Pancreas (tissue), 10 donors: ENCODE data around the gene PTPRK. TPM values are rescaled to one million over a fixed set of nuclear protein-coding genes. Genes with fewer than 3 reads are reported as not detected.

Experiments
- ATAC-seq, 4 donors: fragments of 200-7000 bp; cut with Tn5 transposase; one replicate each; pipeline versions ENCODE4 v1.8.0 to v1.9.1; 2020; ENCODE audit warnings: mild to moderate bottlenecking in 4 of 4, moderate library complexity in 4 of 4
- DNase-seq, 6 donors: peaks; one replicate each; pipeline ENCODE4 v3.0.0-alpha.2; 2020
- FAIRE-seq: peaks from 2 replicates; lab custom pipeline; 2012; peaks lifted over from hg19 to GRCh38; lab: Jason Lieb, UNC
- H3K27ac ChIP-seq, 4 donors: fragments of 200-600 bp; sonication (generic); 1 replicate in 3 of 4; 2 replicates in 1 of 4; pipeline versions ENCODE4 v1.5.0 to v1.8.0; 2020
- H3K27me3 ChIP-seq, 4 donors: fragments of 200-600 bp; one replicate each; pipeline ENCODE4 v1.8.0; 2021
- H3K36me3 ChIP-seq, 3 donors: fragments of 200-600 bp; sonication (generic) in 1 of 3; one replicate each; pipeline versions ENCODE4 v1.5.0 to v1.8.0; 2020 to 2021
- H3K4me1 ChIP-seq, 3 donors: fragments of 200-600 bp; one replicate each; pipeline ENCODE4 v1.8.0; 2021
- H3K4me3 ChIP-seq, 4 donors: fragments of 200-600 bp; sonication (generic) in 2 of 4; one replicate each; pipeline versions ENCODE4 v1.5.0 to v1.8.0; 2020 to 2021
- H3K9me3 ChIP-seq, 4 donors: fragments of 200-600 bp; one replicate each; pipeline ENCODE4 v1.8.0; 2021
- WGBS, 2 donors: extraction: QIAGEN DNeasy Blood & Tissue Kit; methylation state at CpG; one replicate each; pipeline ENCODE4 v1.1.7; 2013; 5-methylcytosine and 5-hydroxymethylcytosine counted together
- intact Hi-C, 3 donors: fragments of 100-400 bp; cut with DNase I; formaldehyde crosslinking; loops; one replicate each; pipeline versions ENCODE4 v1.11.1 to v1.14.2; 2022
- polyA plus RNA-seq, 2 donors: library from polyadenylated mRNA; stranded (reverse); fragments of 200-250 nt; gene quantifications; one replicate each; pipeline ENCODE4 v1.2.3, GENCODE V29; 2013
- total RNA-seq, 6 donors: library from RNA; stranded (reverse); fragmentation: NEBNext Ultra II Directional in 4 of 6; extraction: Animal tissue kit (Norgen Biotek cat#: 25700) in 4 of 6; gene quantifications; one replicate each; pipeline versions ENCODE4 v1.2.1 to v1.2.4, GENCODE V29; 2021 to 2023
- TF ChIP-seq, protein P1 (sequence below), 4 donors: fragments of 200-600 bp; sonication (generic) in 3 of 4; IDR thresholded peaks; one replicate each; pipeline versions ENCODE4 v1.5.0 to v1.8.0; 2021; ENCODE audit warnings: antibody characterized with exemption in 4 of 4
- donor health status: healthy with polysubstance abuse.
- donor health status: DM: no; HTN: no; CAD: no; lungs with moderate emphysema.
- donor health status: DM: no; HTN: no; CAD: no.
- donor health status: control.
- donor health status: control.
- donor health status: Bipolar disorder and iron deficiency.
- donor health status: DM: yes; HTN: yes; CAD: no.
- donor health status: DM: no; HTN: no; CAD: no.
- donor health status: DM: no; HTN: no; CAD: no.
- donor health status: DM: yes; HTN: yes; CAD: no.

PTPRK gene
- total and polyA plus RNA-seq, 8 donors: 10.5 to 72.7 (median 51.7) TPM

DNA sequence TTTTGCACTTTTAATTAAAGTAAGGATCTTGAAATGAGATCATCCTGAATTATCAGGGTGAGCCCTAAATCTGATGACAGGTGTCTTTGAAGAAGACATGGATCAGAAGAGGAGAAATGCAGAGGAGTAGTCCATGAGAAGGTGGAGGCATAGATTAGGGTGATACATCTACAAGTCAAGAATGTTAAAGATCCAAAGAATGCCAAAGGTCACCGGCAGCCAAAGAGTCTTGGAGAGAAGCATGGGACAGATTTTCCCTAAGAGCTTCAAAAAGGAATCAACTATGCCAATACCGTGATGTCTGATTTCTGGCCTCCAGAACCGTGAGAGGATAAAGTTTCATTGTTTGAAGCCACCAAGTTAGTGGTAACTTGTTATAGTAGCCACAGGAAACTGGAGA, 560.5 kb downstream of the PTPRK start:
- DNase-seq (no peak), FAIRE-seq (no peak), ATAC-seq (no peak)
- 72 to 83% methylated on average over 3 of the region's 3 CpGs for WGBS, 2 donors
- no peak overlapping the region for H3K4me3 ChIP-seq
- no peaks in the 10 kb centered on the region for H3K27me3 ChIP-seq
- intact Hi-C loops: no loop called here
- no peaks in the 10 kb centered on the region for H3K9me3 ChIP-seq
- H3K4me1 ChIP-seq: no peaks in the 10 kb centered on the region
- H3K36me3 ChIP-seq: no peaks in the 10 kb centered on the region
- TF ChIP-seq, protein P1, sequence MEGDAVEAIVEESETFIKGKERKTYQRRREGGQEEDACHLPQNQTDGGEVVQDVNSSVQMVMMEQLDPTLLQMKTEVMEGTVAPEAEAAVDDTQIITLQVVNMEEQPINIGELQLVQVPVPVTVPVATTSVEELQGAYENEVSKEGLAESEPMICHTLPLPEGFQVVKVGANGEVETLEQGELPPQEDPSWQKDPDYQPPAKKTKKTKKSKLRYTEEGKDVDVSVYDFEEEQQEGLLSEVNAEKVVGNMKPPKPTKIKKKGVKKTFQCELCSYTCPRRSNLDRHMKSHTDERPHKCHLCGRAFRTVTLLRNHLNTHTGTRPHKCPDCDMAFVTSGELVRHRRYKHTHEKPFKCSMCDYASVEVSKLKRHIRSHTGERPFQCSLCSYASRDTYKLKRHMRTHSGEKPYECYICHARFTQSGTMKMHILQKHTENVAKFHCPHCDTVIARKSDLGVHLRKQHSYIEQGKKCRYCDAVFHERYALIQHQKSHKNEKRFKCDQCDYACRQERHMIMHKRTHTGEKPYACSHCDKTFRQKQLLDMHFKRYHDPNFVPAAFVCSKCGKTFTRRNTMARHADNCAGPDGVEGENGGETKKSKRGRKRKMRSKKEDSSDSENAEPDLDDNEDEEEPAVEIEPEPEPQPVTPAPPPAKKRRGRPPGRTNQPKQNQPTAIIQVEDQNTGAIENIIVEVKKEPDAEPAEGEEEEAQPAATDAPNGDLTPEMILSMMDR (IDR thresholded peaks at IDR 0.05): no peak
- no peak overlapping the region for H3K27ac ChIP-seq

DNA sequence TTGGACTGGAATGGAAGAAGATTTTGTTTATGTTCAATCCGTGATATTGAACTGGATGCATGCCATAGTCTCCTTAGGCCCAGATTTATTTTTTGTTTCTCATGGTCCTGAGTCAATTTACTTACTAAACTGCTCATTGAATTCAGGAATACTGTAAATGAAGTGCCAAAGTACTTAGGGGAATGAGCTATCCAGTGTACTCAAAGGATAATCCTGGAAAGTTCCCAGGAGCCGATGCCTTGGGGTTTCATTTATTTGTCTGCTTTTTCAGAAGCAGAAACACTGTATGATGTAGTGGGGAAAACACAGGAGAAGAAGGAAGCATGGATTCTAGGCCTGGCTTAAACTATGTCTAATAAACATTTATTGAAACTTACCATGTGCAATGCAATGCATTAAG, 563.4 kb downstream of the PTPRK start:
- 56 to 60% methylated on average over 2 of the region's 2 CpGs for WGBS, 2 donors
- intact Hi-C loops: no loop called here
- H3K4me1 ChIP-seq: no peaks in the 10 kb centered on the region
- no peak for FAIRE-seq
- no peak overlapping the region for H3K4me3 ChIP-seq
- no peaks in the 10 kb centered on the region for H3K36me3 ChIP-seq
- no peak for ATAC-seq
- DNase-seq: no peak
- no peak overlapping the region for H3K27ac ChIP-seq
- H3K27me3 ChIP-seq: no peaks in the 10 kb centered on the region
- TF ChIP-seq, protein P1 (IDR thresholded peaks at IDR 0.05): no peak
- H3K9me3 ChIP-seq: no peaks in the 10 kb centered on the region

DNA sequence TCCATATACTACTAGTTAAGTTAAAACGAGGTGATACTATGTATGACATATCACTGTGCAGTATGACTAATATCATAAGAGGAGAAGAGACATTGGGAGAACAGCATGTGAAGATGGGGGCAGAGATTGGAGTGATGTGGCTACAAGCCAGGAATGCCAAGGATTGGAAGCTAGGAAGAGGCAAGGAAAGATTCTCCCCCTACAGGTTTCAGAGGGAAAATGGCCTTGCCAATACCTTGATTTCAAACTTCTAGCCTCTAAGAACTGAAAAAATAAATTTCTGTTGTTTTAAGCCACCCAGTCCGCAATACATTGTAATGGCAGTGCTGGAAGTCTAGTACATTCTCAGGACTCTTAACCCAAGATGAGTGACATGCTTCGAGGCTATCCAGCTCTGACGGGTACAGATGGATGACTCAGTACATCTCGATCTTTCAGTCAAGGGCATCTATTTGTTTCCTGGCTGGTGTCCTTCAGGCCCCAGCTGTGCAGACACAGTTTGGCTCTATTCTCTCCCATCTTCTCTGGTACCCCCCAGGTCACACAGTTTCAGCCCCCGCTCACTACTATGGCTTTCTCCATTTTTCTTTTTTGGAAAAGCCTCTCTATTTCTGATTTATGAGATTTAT, 564.0 kb downstream of the PTPRK start:
- TF ChIP-seq, protein P1 (IDR thresholded peaks at IDR 0.05): no peak
- no peak for DNase-seq
- intact Hi-C loops: no loop called here
- Histone ChIP-seq H3K9me3 (no peaks in the 10 kb centered on the region), H3K27me3 (no peaks in the 10 kb centered on the region), H3K36me3 (no peaks in the 10 kb centered on the region), H3K4me1 (no peaks in the 10 kb centered on the region), H3K4me3 (no peak overlapping the region), H3K27ac (no peak overlapping the region)
- no peak for ATAC-seq
- no peak for FAIRE-seq
- 71 to 82% methylated on average over 6 of the region's 6 CpGs for WGBS, 2 donors

DNA sequence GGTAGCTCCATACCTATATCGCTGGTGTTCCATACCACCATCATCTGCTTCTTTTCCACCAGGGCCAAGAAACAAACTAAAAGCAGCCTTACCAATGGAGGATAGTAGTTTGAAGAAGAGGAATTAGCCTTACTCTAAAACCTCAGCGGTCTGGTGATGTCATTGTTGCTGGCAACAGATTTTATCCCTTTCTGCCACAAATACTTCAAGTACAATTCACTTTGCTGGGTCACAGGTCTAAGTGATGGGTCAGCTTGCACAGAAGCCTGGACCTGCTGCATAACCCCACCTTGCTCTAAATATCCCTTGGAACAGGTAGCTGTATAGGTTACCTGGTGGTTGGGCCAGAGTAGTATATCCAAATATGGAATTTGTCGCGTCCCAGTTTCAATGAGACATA, 566.3 kb downstream of the PTPRK start:
- H3K36me3 ChIP-seq: no peaks in the 10 kb centered on the region
- no peaks in the 10 kb centered on the region for H3K9me3 ChIP-seq
- no peak overlapping the region for H3K4me3 ChIP-seq
- TF ChIP-seq, protein P1 (IDR thresholded peaks at IDR 0.05): no peak
- FAIRE-seq: no peak
- H3K4me1 ChIP-seq: no peaks in the 10 kb centered on the region
- no peak for ATAC-seq
- intact Hi-C loops: no loop called here
- DNase-seq: no peak
- WGBS, 2 donors: 90 to 93% methylated on average over 4 of the region's 4 CpGs
- no peak overlapping the region for H3K27ac ChIP-seq
- H3K27me3 ChIP-seq: no peaks in the 10 kb centered on the region

DNA sequence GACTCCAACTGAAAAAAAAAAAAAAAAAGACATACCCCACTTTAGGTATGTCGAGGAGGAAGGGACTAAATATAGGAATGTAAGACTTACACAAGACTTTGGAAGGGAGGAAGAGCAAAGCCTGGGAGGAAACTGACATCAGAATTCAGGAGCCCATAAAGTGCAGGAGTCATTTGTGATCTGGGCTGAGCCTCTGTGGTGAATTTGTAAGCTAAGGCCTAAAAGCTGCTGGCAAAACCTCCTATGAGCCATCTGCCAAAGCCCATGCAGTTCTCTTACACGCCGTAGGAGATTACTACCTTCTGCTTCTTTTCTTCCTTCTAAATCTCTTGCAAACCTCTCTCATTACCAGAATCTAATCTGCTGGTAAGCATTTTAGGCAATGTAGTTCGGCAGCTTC, 567.6 kb downstream of the PTPRK start:
- H3K9me3 ChIP-seq: no peaks in the 10 kb centered on the region
- no peak overlapping the region for H3K4me3 ChIP-seq
- TF ChIP-seq, protein P1 (IDR thresholded peaks at IDR 0.05): no peak
- DNase-seq (no peak), ATAC-seq (no peak), FAIRE-seq (no peak)
- H3K27me3 ChIP-seq: no peaks in the 10 kb centered on the region
- no peak overlapping the region for H3K27ac ChIP-seq
- 70 to 72% methylated on average over 4 of the region's 4 CpGs for WGBS, 2 donors
- no peaks in the 10 kb centered on the region for H3K36me3 ChIP-seq
- no peaks in the 10 kb centered on the region for H3K4me1 ChIP-seq
- intact Hi-C loops: no loop called here
